H1 (cell line): ENCODE results near the gene FCN3. TPM values are rescaled to one million over a fixed set of nuclear protein-coding genes. Genes with fewer than 3 reads are reported as not detected.

ENCODE experiments used
- CTCF ChIA-PET: fragments of 300-600 bp; sonication (Branson Sonifier 250); formaldehyde crosslinking; loops from one replicate; lab custom pipeline; 2021; ENCODE audit not compliant: partially characterized antibody; lab: Charles Lee
- POLR2A ChIA-PET: fragments of 300-600 bp; sonication (Branson Sonifier 250); formaldehyde crosslinking; loops from one replicate; lab custom pipeline; 2021; ENCODE audit warnings: inconsistent platforms; ENCODE audit not compliant: partially characterized antibody; lab: Charles Lee
- DNase-seq, 2 experiments: peaks; one replicate each; pipeline versions ENCODE4 v3.0.0 to v3.0.0-alpha.2; 2010 to 2022; ENCODE audit warnings: low spot score in 2 of 2, low read depth in 1 of 2, mixed read lengths in 1 of 2
- FAIRE-seq: peaks from 2 replicates; lab custom pipeline; 2011; peaks lifted over from hg19 to GRCh38; lab: Jason Lieb, UNC
- H2AFZ ChIP-seq: 2 replicates; pipeline ENCODE4 v1.8.1; 2012; ENCODE audit warnings: low read length, inconsistent platforms
- H2AK5ac ChIP-seq: 2 replicates; pipeline ENCODE4 v1.6.1; 2013; ENCODE audit warnings: low read depth, low read length
- H2BK120ac ChIP-seq: replicated peaks from 2 replicates; pipeline ENCODE3; 2013; ENCODE audit warnings: low read depth, low read length, inconsistent platforms
- H2BK12ac ChIP-seq: 2 replicates; pipeline ENCODE4 v1.6.1; 2013; ENCODE audit warnings: low read depth, low read length
- H2BK15ac ChIP-seq: 2 replicates; pipeline ENCODE4 v1.6.1; 2013; ENCODE audit warnings: low read length
- H2BK20ac ChIP-seq: 2 replicates; pipeline ENCODE4 v1.6.1; 2013; ENCODE audit warnings: low read length
- H2BK5ac ChIP-seq: 2 replicates; pipeline ENCODE4 v1.6.1; 2013; ENCODE audit warnings: low read depth, low read length
- H3K14ac ChIP-seq: 2 replicates; pipeline ENCODE4 v1.6.1; 2013; ENCODE audit warnings: inconsistent platforms; ENCODE audit not compliant: insufficient read length
- H3K18ac ChIP-seq: 2 replicates; pipeline ENCODE4 v1.6.1; 2013; ENCODE audit warnings: low read length; ENCODE audit errors: extremely low read depth
- H3K23ac ChIP-seq: 2 replicates; pipeline ENCODE4 v1.6.1; 2013; ENCODE audit warnings: inconsistent platforms; ENCODE audit not compliant: insufficient read length
- H3K23me2 ChIP-seq: 2 replicates; pipeline ENCODE4 v1.6.1; 2013; ENCODE audit warnings: low read depth, low read length
- H3K27ac ChIP-seq: 2 replicates; pipeline ENCODE4 v1.6.1; 2011; ENCODE audit warnings: low read depth, low read length, inconsistent platforms
- H3K27me3 ChIP-seq, 4 experiments: replicated peaks in 1 of 4; 1 replicate in 1 of 4; 2 replicates in 3 of 4; pipeline versions ENCODE4 v1.6.1 to v1.8.1; 2011 to 2013; ENCODE audit warnings: low read length in 3 of 4, mild to moderate bottlenecking in 3 of 4, inconsistent platforms in 2 of 4, mixed read lengths in 2 of 4, moderate library complexity in 1 of 4; ENCODE audit not compliant: control insufficient read depth in 3 of 4, insufficient read depth in 3 of 4; ENCODE audit errors: extremely low read depth in 1 of 4
- H3K36me3 ChIP-seq, 4 experiments: 2 replicates each; pipeline versions ENCODE4 v1.6.1 to v1.8.1; 2011 to 2013; ENCODE audit warnings: mild to moderate bottlenecking in 4 of 4, low read length in 3 of 4, moderate library complexity in 2 of 4, control low read depth in 1 of 4, inconsistent platforms in 1 of 4; ENCODE audit not compliant: insufficient read depth in 4 of 4, control insufficient read depth in 2 of 4
- H3K4ac ChIP-seq: replicated peaks from 2 replicates; pipeline ENCODE3; 2013; ENCODE audit warnings: low read length, low read depth, mixed read lengths, inconsistent platforms; ENCODE audit not compliant: insufficient read length
- H3K4me1 ChIP-seq, 4 experiments: replicated peaks in 1 of 4; 1 replicate in 1 of 4; 2 replicates in 3 of 4; pipeline versions ENCODE4 v1.6.1 to v1.8.1; 2011 to 2013; ENCODE audit warnings: low read length in 3 of 4, inconsistent platforms in 2 of 4, mixed read lengths in 1 of 4; ENCODE audit not compliant: insufficient read depth in 4 of 4, control insufficient read depth in 3 of 4
- H3K4me2 ChIP-seq, 2 experiments: 2 replicates each; pipeline versions ENCODE4 v1.6.1 to v1.8.1; 2011 to 2013; ENCODE audit warnings: low read depth in 2 of 2, low read length in 2 of 2, control low read depth in 1 of 2, inconsistent platforms in 1 of 2, mild to moderate bottlenecking in 1 of 2; ENCODE audit not compliant: insufficient read depth in 1 of 2
- H3K4me3 ChIP-seq, 4 experiments: fragments of 200-600, 300-600 bp in 1 of 4; sonication (generic), shearing (Covaris generic), sonication (Bioruptor Twin) in 1 of 4; 2 replicates each; pipeline versions ENCODE4 v1.5.1 to v1.8.1; 2011 to 2016; ENCODE audit warnings: low read length in 4 of 4, low read depth in 3 of 4, control low read depth in 2 of 4, inconsistent platforms in 2 of 4, mild to moderate bottlenecking in 2 of 4, mixed read lengths in 1 of 4, moderate library complexity in 1 of 4; ENCODE audit not compliant: insufficient read depth in 2 of 4; ENCODE audit errors: extremely low read depth in 1 of 4
- H3K56ac ChIP-seq: replicated peaks from 2 replicates; pipeline ENCODE3; 2013; ENCODE audit warnings: low read depth, mild to moderate bottlenecking, mixed read lengths, low read length, inconsistent platforms; ENCODE audit not compliant: insufficient read length
- H3K79me1 ChIP-seq: 2 replicates; pipeline ENCODE4 v1.6.1; 2013; ENCODE audit warnings: low read depth, low read length, control low read depth
- H3K79me2 ChIP-seq, 2 experiments: 2 replicates each; pipeline versions ENCODE4 v1.6.1 to v1.8.1; 2012 to 2013; ENCODE audit warnings: low read length in 2 of 2, mild to moderate bottlenecking in 2 of 2, inconsistent platforms in 1 of 2; ENCODE audit not compliant: insufficient read depth in 2 of 2, control insufficient read depth in 1 of 2
- H3K9ac ChIP-seq, 4 experiments: replicated peaks in 1 of 4; 1 replicate in 1 of 4; 2 replicates in 3 of 4; pipeline versions ENCODE4 v1.6.1 to v1.8.1; 2011 to 2013; ENCODE audit warnings: low read depth in 3 of 4, low read length in 3 of 4, control low read depth in 2 of 4, mild to moderate bottlenecking in 2 of 4, moderate library complexity in 2 of 4, inconsistent platforms in 1 of 4; ENCODE audit errors: extremely low read depth in 1 of 4
- H3K9me3 ChIP-seq, 2 experiments: 2 replicates each; pipeline versions ENCODE4 v1.6.1 to v1.8.1; 2012 to 2013; ENCODE audit warnings: mild to moderate bottlenecking in 2 of 2, moderate library complexity in 2 of 2, control low read depth in 1 of 2, inconsistent platforms in 1 of 2, low read depth in 1 of 2, low read length in 1 of 2, mixed read lengths in 1 of 2; ENCODE audit not compliant: insufficient read depth in 2 of 2
- H4K20me1 ChIP-seq, 2 experiments: replicated peaks in 1 of 2; 2 replicates each; pipeline versions ENCODE3 to v1.8.1; 2011 to 2013; ENCODE audit warnings: inconsistent platforms in 2 of 2, low read length in 2 of 2, mild to moderate bottlenecking in 1 of 2; ENCODE audit not compliant: insufficient read depth in 2 of 2, control insufficient read depth in 1 of 2
- H4K5ac ChIP-seq: 2 replicates; pipeline ENCODE4 v1.6.1; 2013; ENCODE audit warnings: low read length, low read depth, mixed read lengths, inconsistent platforms; ENCODE audit not compliant: insufficient read length
- H4K8ac ChIP-seq: 2 replicates; pipeline ENCODE4 v1.8.0; 2013; ENCODE audit warnings: mild to moderate bottlenecking, moderate library complexity, low read length, inconsistent platforms; ENCODE audit not compliant: insufficient read depth; ENCODE audit errors: extremely low read depth
- H4K91ac ChIP-seq: replicated peaks from 2 replicates; pipeline ENCODE3; 2013; ENCODE audit warnings: low read length, mixed read lengths, inconsistent platforms; ENCODE audit not compliant: insufficient read length
- ASH2L ChIP-seq: fragments of 200-600, 300-600 bp; sonication (generic); IDR thresholded peaks from one replicate; pipeline ENCODE4 v1.7.1; 2017; ENCODE audit warnings: low read length
- CTCF ChIP-seq, 3 experiments: IDR thresholded peaks; 1 replicate in 2 of 3; 2 replicates in 1 of 3; pipeline versions ENCODE4 v1.5.1 to v1.6.1; 2011; ENCODE audit warnings: low read length in 3 of 3, mild to moderate bottlenecking in 3 of 3, inconsistent platforms in 2 of 3, low read depth in 1 of 3, moderate library complexity in 1 of 3; ENCODE audit not compliant: insufficient read depth in 1 of 3; ENCODE audit errors: control extremely low read depth in 1 of 3
- MAX ChIP-seq: IDR thresholded peaks from 2 replicates; pipeline ENCODE4 v1.6.1; 2012; ENCODE audit warnings: inconsistent platforms
- SAP30 ChIP-seq: fragments of 300-600 bp; sonication (generic); IDR thresholded peaks from 2 replicates; pipeline ENCODE4 v1.7.1; 2012; ENCODE audit warnings: low read length, moderate library complexity, mild to moderate bottlenecking, inconsistent platforms; ENCODE audit not compliant: insufficient read depth, insufficient replicate concordance
- YY1 ChIP-seq: IDR thresholded peaks from 2 replicates; pipeline ENCODE4 v1.6.1; 2011; ENCODE audit warnings: low read depth, mild to moderate bottlenecking, low read length
- WGBS, 2 experiments: shearing (Covaris generic) in 1 of 2; methylation state at CpG; one replicate each; pipeline versions ENCODE4 v1.1.6 to v1.1.7; 2013 to 2015; ENCODE audit warnings: low lambda C conversion rate in 2 of 2, mixed read lengths in 2 of 2, inconsistent platforms in 1 of 2, low coverage in 1 of 2, missing lambda C conversion rate in 1 of 2; ENCODE audit not compliant: insufficient replicate concordance in 2 of 2, insufficient coverage in 1 of 2, insufficient read length in 1 of 2; ENCODE audit errors: extremely low coverage in 1 of 2, missing lambda C conversion rate in 1 of 2; 5-methylcytosine and 5-hydroxymethylcytosine counted together
- polyA plus RNA-seq, 7 experiments: library from polyadenylated mRNA; depleted of rRNA in 3 of 7; stranded (reverse) in 5 of 7; unstranded in 2 of 7; fragments of >200 nt in 5 of 7; fragments of 200-250 nt in 2 of 7; gene quantifications; 1 replicate in 5 of 7; 2 replicates in 1 of 7; 4 replicates in 1 of 7; pipeline versions ENCODE4 v1.2.1 to v1.2.3, GENCODE V29; 2011 to 2013; ENCODE audit warnings: missing spikeins in 2 of 7, mixed read lengths in 2 of 7
- total RNA-seq: library from RNA; stranded (reverse); fragmentation: NEBNext Ultra II Directional; extraction: Animal tissue kit (Norgen Biotek cat#: 25700); gene quantifications from 2 replicates; pipeline ENCODE4 v1.2.1, GENCODE V29; 2021

Gene FCN3
- total and polyA plus RNA-seq, 2 of the 8 experiments (the other 6 are each of a cell fraction or from before 2014, with no cell fraction given) = 0.30 to 0.57 TPM

DNA sequence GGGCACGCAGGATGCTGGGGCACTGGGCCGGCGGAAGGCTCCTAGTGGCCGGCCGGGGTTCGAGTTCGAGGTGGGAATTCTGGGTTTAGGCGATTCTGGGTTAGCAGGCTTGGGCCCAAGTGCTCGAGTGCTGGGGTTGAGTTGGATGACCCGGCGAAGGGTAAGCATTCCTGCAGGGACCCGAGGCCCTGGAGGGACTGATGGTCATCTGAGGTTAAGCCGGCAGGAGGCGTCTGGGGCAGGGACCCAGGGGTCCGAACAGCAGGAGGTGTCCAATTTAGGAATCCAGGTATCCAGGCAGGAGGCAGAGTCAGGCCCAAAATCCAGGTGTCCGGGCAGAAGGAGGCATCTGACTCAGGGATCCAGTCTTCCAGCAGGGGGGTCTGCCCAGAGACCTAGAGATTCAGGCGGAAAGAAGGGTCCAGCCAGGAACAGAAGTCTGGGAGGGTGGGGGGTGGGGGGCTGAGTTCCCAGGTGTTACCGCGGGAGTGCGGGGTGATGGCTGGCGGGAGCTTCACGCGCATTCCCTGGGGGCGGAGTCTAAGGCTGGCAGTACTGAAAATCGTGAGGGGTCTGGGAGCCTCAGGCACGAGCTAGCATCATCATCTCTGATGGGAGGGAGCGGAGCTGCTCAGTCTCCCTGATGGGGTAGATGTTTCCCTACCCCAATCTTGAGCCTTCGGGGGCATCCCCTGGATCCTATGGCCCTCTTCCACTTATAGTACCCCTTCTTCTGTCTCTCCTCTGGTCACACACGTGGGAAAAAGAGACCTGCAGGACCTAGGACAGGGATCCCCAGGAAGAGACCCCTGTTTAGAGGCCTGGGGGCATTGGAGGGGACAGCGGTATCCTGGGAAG lies 18.4 kb upstream of the FCN3 start:
- Histone ChIP-seq H2AK5ac (no peak overlapping the region), H3K23me2 (peaks cover 13% of the 10 kb centered on the region), H2BK120ac (no peak overlapping the region), H3K18ac (no peak overlapping the region; the same call in 1 of the 2 replicates), H4K91ac (no peak overlapping the region), H2BK12ac (no peak overlapping the region), H4K5ac (no peak overlapping the region), H3K9ac (peak overlapping the region; percentile 7 to 82 (median 56); a peak in 5 of 7 replicates), H3K79me2 (no peaks in the 10 kb centered on the region), H3K9me3 (no peaks in the 10 kb centered on the region), H3K4ac (peak overlapping the region; percentile 63), H2BK20ac (no peak overlapping the region), H3K79me1 (no peaks in the 10 kb centered on the region), H4K20me1 (peaks cover 2 to 6% of the 10 kb centered on the region in 2 experiments), H3K4me1 (peaks cover 2 to 23% (median 15%) of the 10 kb centered on the region in 4 experiments), H3K27me3 (no peaks in the 10 kb centered on the region), H3K14ac (no peak overlapping the region), H2BK5ac (peak overlapping the region; percentile 40; the same call in 1 of the 2 replicates), H4K8ac (peak overlapping the region; percentile 53), H3K56ac (no peak overlapping the region), H3K36me3 (no peaks in the 10 kb centered on the region), H2BK15ac (0 out of 2 replicates have a peak overlapping the region, but pooled peaks have one; percentile 46), H2AFZ (no peak overlapping the region), H3K4me2 (peak overlapping the region; percentile 85 to 92), H3K27ac (peak overlapping the region; percentile 45; the same call in 1 of the 2 replicates), H3K23ac (no peak overlapping the region), H3K4me3 (peak overlapping the region; percentile 61 to 82 (median 70))
- no peak for FAIRE-seq
- CTCF ChIA-PET = interaction anchor here (0.6 to 11.1 kb wide), 19 partner anchors 10 to 283 kb away, joined by 3 to 218 read pairs (median 4); partner anchors contain the start of genes CD164L2 and MAP3K6
- no peak for DNase-seq
- 22% methylated on average over 20 of the region's 30 CpGs; no CpG with 5 or more reads in 1 of the 2 experiments for WGBS, 2 experiments
- POLR2A ChIA-PET = interaction anchor here (0.9 to 1.4 kb wide), 6 partner anchors 9 to 215 kb away, joined by 3 to 5 read pairs (median 3); partner anchors contain the start of gene SYTL1
- TF ChIP-seq MAX (no peak), ASH2L (peak; percentile 70), CTCF (IDR thresholded peaks at IDR 0.05; ENCODE audit: control extremely low read depth in 1 of 3, insufficient read depth in 1 of 3, low read depth in 1 of 3, low read length in 3 of 3) (peak in 2 of 3 experiments; percentile 14 to 34; a peak in 2 of 4 replicates), SAP30 (no peak), YY1 (no peak)
